GM12873 (cell line): ENCODE data around the gene CNTFR.

Experiments used
- CTCF ChIP-seq: IDR thresholded peaks from 2 replicates; pipeline ENCODE4 v1.5.1; 2012; ENCODE audit warnings: low read depth, mild to moderate bottlenecking, moderate library complexity, low read length, control low read depth; ENCODE audit not compliant: insufficient read depth; ENCODE audit errors: missing control alignments

Gene CNTFR

GRCh38 chr9:34547960-34548611 is 41.4 kb downstream of the CNTFR start:
- peak; percentile 81 for TF ChIP-seq CTCF

- peak; percentile 73 for TF ChIP-seq CTCF
These were observed 42.4 kb downstream of the CNTFR start for GRCh38 chr9:34546834-34547827.

GRCh38 chr9:34546102-34546833 is 43.3 kb downstream of the CNTFR start:
- TF ChIP-seq CTCF: no peak

GRCh38 chr9:34545497-34545896 is 44.0 kb downstream of the CNTFR start:
- TF ChIP-seq CTCF: no peak

GRCh38 chr9:34544035-34544434 is 45.5 kb downstream of the CNTFR start:
- no peak for TF ChIP-seq CTCF

- TF ChIP-seq CTCF: no peak
These were observed 48.0 kb downstream of the CNTFR start for GRCh38 chr9:34541540-34541939.

- no peak for TF ChIP-seq CTCF
These were observed 48.7 kb downstream of the CNTFR start for GRCh38 chr9:34540827-34541226.
